ENCODE data around the gene AOC1. TPM values are rescaled to one million over a fixed set of nuclear protein-coding genes. Genes with fewer than 3 reads are reported as not detected.

The AOC1 gene
- total RNA-seq, 2 experiments from 2014 or later, result not detected

GRCh38 chr7:150890853-150891584, 38.7 kb downstream of the AOC1 start:
- ChIA-PET CTCF (no interaction called here), POLR2A (no interaction called here)

GRCh38 chr7:150891740-150892139, 39.4 kb downstream of the AOC1 start:
- CTCF ChIA-PET, result no interaction called here
- POLR2A ChIA-PET, result no interaction called here

GRCh38 chr7:150895809-150896208, 43.5 kb downstream of the AOC1 start:
- CTCF ChIA-PET, result interaction anchor here (1.6 kb wide), 1 partner anchor 27 kb away, joined by 3 read pairs; no protein-coding TSS in a partner anchor
- POLR2A ChIA-PET, result no interaction called here

- CTCF ChIA-PET, result interaction anchor here (1.6 kb wide), 1 partner anchor 28 kb away, joined by 3 read pairs; no protein-coding TSS in a partner anchor
Observed at GRCh38 chr7:150896562-150897209, 44.4 kb downstream of the AOC1 start.

GRCh38 chr7:150897502-150898474, 45.5 kb downstream of the AOC1 start:
- ChIA-PET CTCF (interaction anchor here (0.6 to 1.9 kb wide), 37 partner anchors 9 to 213 kb away, joined by 3 to 17 read pairs (median 4); partner anchors contain the start of genes ABCB8 and NOS3), POLR2A (no interaction called here)

More at GRCh38 chr7:150896562-150897209, 44.4 kb downstream of the AOC1 start:
- POLR2A ChIA-PET, result no interaction called here

GRCh38 chr7:150898475-150899011, 46.2 kb downstream of the AOC1 start:
- ChIA-PET POLR2A (no interaction called here), CTCF (interaction anchor here (0.6 to 1.9 kb wide), 37 partner anchors 9 to 213 kb away, joined by 3 to 17 read pairs (median 4); partner anchors contain the start of genes ABCB8 and NOS3)

- POLR2A ChIA-PET, result no interaction called here
Observed at GRCh38 chr7:150900675-150901074, 48.4 kb downstream of the AOC1 start.

GRCh38 chr7:150901160-150902035, 49.1 kb downstream of the AOC1 start:
- ChIA-PET CTCF (interaction anchor here (0.7 to 2.5 kb wide), 4 partner anchors 36 to 210 kb away, joined by 3 to 7 read pairs (median 4); no protein-coding TSS in a partner anchor), POLR2A (no interaction called here)

More at GRCh38 chr7:150900675-150901074, 48.4 kb downstream of the AOC1 start:
- CTCF ChIA-PET, result no interaction called here

- POLR2A ChIA-PET, result no interaction called here
- CTCF ChIA-PET, result interaction anchor here (0.7 to 2.5 kb wide), 4 partner anchors 35 to 209 kb away, joined by 3 to 7 read pairs (median 4); no protein-coding TSS in a partner anchor
Observed at GRCh38 chr7:150902078-150903033, 50.0 kb downstream of the AOC1 start.

- ChIA-PET POLR2A (no interaction called here), CTCF (interaction anchor here (2.5 kb wide), 1 partner anchor 207 kb away, joined by 7 read pairs; no protein-coding TSS in a partner anchor)
Observed at GRCh38 chr7:150903606-150904005, 51.3 kb downstream of the AOC1 start.

- ChIA-PET POLR2A (no interaction called here), CTCF (interaction anchor here (2.5 kb wide), 1 partner anchor 207 kb away, joined by 7 read pairs; no protein-coding TSS in a partner anchor)
Observed at GRCh38 chr7:150904011-150904909, 51.9 kb downstream of the AOC1 start.

GRCh38 chr7:150908173-150908572, 55.9 kb downstream of the AOC1 start:
- POLR2A ChIA-PET, result no interaction called here
- CTCF ChIA-PET, result interaction anchor here (1.0 to 1.6 kb wide), 2 partner anchors 10 to 101 kb away, joined by 3 to 8 read pairs; no protein-coding TSS in a partner anchor

- POLR2A ChIA-PET, result interaction anchor here (0.7 kb wide), 1 partner anchor 22 kb away, joined by 3 read pairs; no protein-coding TSS in a partner anchor
- CTCF ChIA-PET, result interaction anchor here (0.7 to 1.6 kb wide), 2 partner anchors 11 to 1158 kb away, joined by 3 to 8 read pairs; no protein-coding TSS in a partner anchor
Observed at GRCh38 chr7:150909200-150909995, 57.1 kb downstream of the AOC1 start.

GRCh38 chr7:150910305-150910995, 58.1 kb downstream of the AOC1 start:
- ChIA-PET POLR2A (interaction anchor here (0.6 kb wide), 1 partner anchor 135 kb away, joined by 5 read pairs; no protein-coding TSS in a partner anchor), CTCF (interaction anchor here (1.4 kb wide), 1 partner anchor 13 kb away, joined by 3 read pairs; no protein-coding TSS in a partner anchor)
